ENCODE results near the gene HS3ST5. TPM values are rescaled to one million over a fixed set of nuclear protein-coding genes. Genes with fewer than 3 reads are reported as not detected.

Gene HS3ST5
- total RNA-seq, 4 donors from 2014 or later = not detected

DNA sequence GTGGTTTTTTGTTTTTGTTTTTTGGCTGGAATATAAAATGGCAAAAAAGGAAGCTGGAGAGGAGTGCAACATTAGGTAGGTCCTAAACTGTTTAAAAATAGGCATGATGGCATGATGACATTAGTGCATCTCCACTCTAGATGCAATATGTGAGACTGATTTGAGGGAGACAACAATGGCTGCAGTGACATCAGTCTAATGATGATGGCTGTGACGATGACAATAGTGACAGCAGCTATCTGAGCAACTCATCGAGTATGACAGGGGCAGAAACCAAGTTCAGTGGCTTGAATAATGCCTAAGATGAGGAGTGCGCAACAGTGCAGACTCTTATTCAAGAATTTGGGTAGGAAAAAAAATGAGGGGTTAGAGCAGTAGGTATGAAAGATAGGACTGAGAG is 82.0 kb downstream of the HS3ST5 start:
- DNase-seq (ENCODE audit: low spot score) = no peak
- ATAC-seq (ENCODE audit: low FRiP score) = no peak
- TF ChIP-seq, protein P1, sequence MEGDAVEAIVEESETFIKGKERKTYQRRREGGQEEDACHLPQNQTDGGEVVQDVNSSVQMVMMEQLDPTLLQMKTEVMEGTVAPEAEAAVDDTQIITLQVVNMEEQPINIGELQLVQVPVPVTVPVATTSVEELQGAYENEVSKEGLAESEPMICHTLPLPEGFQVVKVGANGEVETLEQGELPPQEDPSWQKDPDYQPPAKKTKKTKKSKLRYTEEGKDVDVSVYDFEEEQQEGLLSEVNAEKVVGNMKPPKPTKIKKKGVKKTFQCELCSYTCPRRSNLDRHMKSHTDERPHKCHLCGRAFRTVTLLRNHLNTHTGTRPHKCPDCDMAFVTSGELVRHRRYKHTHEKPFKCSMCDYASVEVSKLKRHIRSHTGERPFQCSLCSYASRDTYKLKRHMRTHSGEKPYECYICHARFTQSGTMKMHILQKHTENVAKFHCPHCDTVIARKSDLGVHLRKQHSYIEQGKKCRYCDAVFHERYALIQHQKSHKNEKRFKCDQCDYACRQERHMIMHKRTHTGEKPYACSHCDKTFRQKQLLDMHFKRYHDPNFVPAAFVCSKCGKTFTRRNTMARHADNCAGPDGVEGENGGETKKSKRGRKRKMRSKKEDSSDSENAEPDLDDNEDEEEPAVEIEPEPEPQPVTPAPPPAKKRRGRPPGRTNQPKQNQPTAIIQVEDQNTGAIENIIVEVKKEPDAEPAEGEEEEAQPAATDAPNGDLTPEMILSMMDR (IDR thresholded peaks at IDR 0.05) = no peak

DNA sequence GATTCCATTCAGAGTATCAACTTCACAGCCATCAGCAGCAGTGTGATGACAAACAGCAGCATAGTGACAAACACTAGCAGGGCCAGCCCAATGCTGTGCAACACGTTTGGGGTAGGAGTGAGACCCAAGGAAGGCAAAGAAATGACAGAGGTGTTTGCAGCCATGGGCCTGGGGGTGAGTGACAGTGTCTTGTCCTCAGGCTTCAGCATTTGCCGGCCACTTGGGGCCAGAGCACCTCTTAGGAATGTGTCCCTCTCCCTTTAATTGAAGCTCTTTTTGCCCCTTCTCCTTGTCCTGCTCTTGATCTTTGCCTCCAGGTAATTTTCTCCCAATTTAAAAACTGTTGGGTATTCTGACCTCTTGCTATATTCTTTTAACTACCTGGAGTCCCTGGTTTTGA is 84.4 kb downstream of the HS3ST5 start:
- DNase-seq (ENCODE audit: low spot score) (no peak), ATAC-seq (ENCODE audit: low FRiP score) (no peak)
- TF ChIP-seq, protein P1 (IDR thresholded peaks at IDR 0.05) = no peak

DNA sequence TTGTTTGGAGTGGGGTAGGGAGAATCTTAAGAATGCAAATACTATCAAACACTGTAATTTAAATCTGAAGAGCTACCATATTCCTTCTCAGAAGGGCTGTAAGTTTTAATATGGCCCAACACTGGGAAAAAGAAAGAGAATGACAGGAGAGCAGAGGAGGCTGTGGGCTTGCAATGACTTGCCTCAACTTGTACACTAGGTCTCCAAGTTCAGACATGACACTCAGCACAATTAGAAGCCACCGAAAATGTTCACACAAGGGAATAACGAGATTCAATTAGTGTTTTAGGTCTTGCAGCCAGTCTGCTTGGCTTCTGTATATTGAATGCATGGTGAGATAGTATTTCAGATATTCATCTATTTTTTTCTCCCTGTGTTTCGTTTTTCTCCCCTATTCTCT is 89.4 kb downstream of the HS3ST5 start:
- no peak for DNase-seq (ENCODE audit: low spot score)
- TF ChIP-seq, protein P1 (IDR thresholded peaks at IDR 0.05) = no peak
- ATAC-seq (ENCODE audit: low FRiP score) = no peak

DNA sequence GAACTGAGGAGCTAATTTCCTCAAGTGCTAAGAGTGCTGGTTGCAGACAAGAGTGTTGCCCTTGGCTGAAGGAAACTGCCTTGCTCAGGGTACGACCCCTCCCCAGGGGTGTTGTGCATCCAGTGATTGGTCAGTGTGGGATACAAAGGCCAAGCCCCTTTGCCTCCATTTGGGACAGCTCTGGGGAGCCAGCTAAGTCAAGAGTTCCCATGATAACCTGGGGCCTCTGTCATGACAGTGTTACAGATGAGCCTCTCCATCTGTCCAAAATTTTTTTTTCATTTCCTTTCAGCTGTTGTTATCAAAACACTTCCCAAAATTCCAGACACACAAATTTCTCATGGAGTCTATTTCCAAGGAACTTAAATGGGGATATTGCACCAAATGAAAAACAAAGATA is 93.3 kb downstream of the HS3ST5 start:
- TF ChIP-seq, protein P1 (IDR thresholded peaks at IDR 0.05) = no peak
- ATAC-seq (ENCODE audit: low FRiP score) (no peak), DNase-seq (ENCODE audit: low spot score) (no peak)

DNA sequence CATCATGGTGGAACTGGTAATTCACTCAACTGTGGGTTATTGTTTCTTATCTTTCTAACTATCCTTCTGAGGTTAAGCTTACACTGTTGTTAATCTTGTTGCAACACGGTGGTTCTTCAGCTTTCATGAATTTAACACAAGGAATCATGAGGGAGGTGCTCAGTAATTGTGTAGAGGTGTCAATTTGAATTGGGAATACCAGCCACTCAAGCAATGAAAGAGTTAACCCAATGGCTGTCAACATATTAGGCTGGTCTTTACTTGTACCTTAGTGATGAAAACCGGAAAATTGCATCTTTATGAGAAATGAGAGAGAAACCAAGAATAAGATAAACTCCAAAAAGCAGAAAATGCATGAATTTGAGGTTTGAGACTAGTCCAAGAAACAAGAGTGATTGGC is 95.7 kb downstream of the HS3ST5 start:
- no peak for DNase-seq (ENCODE audit: low spot score)
- TF ChIP-seq, protein P1 (IDR thresholded peaks at IDR 0.05) = no peak
- no peak for ATAC-seq (ENCODE audit: low FRiP score)

DNA sequence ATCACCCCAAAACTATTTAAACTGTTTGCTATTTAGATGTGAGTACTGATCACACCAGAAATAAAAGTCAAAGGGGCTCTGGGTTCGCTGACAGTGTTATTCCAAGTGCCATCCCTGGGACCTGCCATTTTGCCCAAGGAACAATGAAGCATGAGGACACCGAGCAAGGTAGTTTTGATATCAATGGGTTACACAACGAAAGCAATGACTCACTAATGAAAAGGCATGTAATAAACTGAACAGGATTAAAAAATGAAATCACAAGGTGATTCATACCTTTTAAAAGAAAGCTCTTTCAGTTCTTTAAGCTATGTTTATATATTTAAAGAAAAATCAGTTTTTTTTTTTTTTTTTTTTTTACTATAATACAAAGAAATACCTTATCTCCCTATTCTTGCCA is 102.0 kb downstream of the HS3ST5 start:
- DNase-seq (ENCODE audit: low spot score) (no peak), ATAC-seq (ENCODE audit: low FRiP score) (no peak)
- TF ChIP-seq, protein P1 (IDR thresholded peaks at IDR 0.05) = no peak

DNA sequence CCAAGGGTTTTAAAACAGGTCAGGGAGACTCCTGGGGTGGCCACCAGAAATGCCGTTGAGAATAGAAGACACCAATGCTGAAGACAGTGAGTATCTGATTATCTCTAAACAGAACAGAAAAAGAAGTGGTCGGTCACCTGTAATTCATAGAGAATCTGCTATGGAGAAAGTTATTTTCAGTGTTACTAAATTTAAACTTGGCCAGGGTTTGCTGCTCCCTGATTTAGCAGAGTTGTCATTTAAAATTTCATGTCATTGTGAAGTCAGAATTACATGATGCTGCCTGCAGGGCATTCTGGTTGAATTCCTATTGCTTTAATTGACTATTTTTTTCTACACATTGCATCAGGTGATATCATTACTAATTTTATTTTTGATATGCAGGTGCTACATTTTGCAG is 114.1 kb downstream of the HS3ST5 start:
- no peak for ATAC-seq (ENCODE audit: low FRiP score)
- no peak for DNase-seq (ENCODE audit: low spot score)
- TF ChIP-seq, protein P1 (IDR thresholded peaks at IDR 0.05) = no peak

Measured in omental fat pad (tissue), 4 donors.